ENCODE data around the gene ART1.

Gene ART1

GRCh38 chr11:3666023-3666530 lies 21.1 kb downstream of the ART1 start:
- DNase-seq: no peak

- DNase-seq: no peak
Observed at GRCh38 chr11:3667149-3668035, 22.5 kb downstream of the ART1 start.

- no peak for DNase-seq
Observed at GRCh38 chr11:3669128-3669527, 24.2 kb downstream of the ART1 start.

GRCh38 chr11:3669742-3670183 lies 24.8 kb downstream of the ART1 start:
- DNase-seq: no peak

GRCh38 chr11:3671334-3672254 lies 26.7 kb downstream of the ART1 start, which contains the start of gene CHRNA10:
CHRNA10 (minus strand) TSS chr11:3671384; CDS start chr11:3671312, 72 bp downstream.
- no peak for DNase-seq

GRCh38 chr11:3674189-3674588 lies 29.3 kb downstream of the ART1 start:
- DNase-seq: no peak

GRCh38 chr11:3675971-3676370 lies 31.0 kb downstream of the ART1 start:
- no peak for DNase-seq

- DNase-seq: no peak
Observed at GRCh38 chr11:3679077-3679476, 34.1 kb downstream of the ART1 start.

- DNase-seq: no peak
Observed at GRCh38 chr11:3683039-3683438, 38.1 kb downstream of the ART1 start.

GRCh38 chr11:3684129-3684818 lies 39.3 kb downstream of the ART1 start:
- no peak for DNase-seq

GRCh38 chr11:3684819-3685172 lies 39.9 kb downstream of the ART1 start:
- DNase-seq: no peak

- no peak for DNase-seq
Observed at GRCh38 chr11:3685923-3686322, 41.0 kb downstream of the ART1 start.

GRCh38 chr11:3686751-3687150 lies 41.8 kb downstream of the ART1 start:
- no peak for DNase-seq

- DNase-seq: no peak
Observed at GRCh38 chr11:3700410-3700809, 55.5 kb downstream of the ART1 start.

- no peak for DNase-seq
Observed at GRCh38 chr11:3700910-3701309, 56.0 kb downstream of the ART1 start.

GRCh38 chr11:3703383-3703782 lies 58.5 kb downstream of the ART1 start:
- no peak for DNase-seq

GRCh38 chr11:3707176-3707575 lies 62.2 kb downstream of the ART1 start:
- no peak for DNase-seq

- no peak for DNase-seq
Observed at GRCh38 chr11:3709977-3710376, 65.0 kb downstream of the ART1 start.

GRCh38 chr11:3710485-3711259 lies 65.7 kb downstream of the ART1 start:
- no peak for DNase-seq

- no peak for DNase-seq
Observed at GRCh38 chr11:3712274-3712673, 67.3 kb downstream of the ART1 start.

All from stimulated activated CD4-positive, alpha-beta T cell treated with anti-CD3 and anti-CD28 coated beads, Interleukin-2, amount 100 ng/mL, for 24 hours (primary cell).